ENCODE results near the gene RNF151.
"Not testable (repeated sequence)": the region's sequence is repeated elsewhere in the genome, so short reads cannot be mapped to it uniquely, and the experiment has no call there.

The RNF151 gene

DNA sequence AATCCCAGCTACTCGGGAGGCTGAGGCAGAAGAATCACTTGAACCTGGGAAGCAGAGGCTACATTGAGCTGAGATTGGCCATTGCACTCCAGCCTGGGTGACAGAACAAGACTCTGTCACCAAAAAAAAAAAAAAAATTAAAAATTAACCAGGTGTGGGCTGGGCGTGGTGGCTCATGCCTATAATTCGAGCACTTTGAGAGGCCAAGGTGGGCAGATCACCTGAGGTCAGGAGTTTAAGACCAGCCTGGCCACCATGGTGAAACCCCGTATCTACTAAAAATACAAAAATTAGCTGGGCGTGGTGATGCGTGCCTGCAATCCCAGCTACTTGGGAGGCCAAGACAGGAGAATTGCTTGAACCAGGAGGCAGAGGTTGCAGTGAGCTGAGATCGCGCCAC lies 26.8 kb upstream of the RNF151 start:
- not testable (repeated sequence) for DNase-seq

- no peak for DNase-seq
Observed at GRCh38 chr16:1940273-1941161, 26.1 kb upstream of the RNF151 start.

DNA sequence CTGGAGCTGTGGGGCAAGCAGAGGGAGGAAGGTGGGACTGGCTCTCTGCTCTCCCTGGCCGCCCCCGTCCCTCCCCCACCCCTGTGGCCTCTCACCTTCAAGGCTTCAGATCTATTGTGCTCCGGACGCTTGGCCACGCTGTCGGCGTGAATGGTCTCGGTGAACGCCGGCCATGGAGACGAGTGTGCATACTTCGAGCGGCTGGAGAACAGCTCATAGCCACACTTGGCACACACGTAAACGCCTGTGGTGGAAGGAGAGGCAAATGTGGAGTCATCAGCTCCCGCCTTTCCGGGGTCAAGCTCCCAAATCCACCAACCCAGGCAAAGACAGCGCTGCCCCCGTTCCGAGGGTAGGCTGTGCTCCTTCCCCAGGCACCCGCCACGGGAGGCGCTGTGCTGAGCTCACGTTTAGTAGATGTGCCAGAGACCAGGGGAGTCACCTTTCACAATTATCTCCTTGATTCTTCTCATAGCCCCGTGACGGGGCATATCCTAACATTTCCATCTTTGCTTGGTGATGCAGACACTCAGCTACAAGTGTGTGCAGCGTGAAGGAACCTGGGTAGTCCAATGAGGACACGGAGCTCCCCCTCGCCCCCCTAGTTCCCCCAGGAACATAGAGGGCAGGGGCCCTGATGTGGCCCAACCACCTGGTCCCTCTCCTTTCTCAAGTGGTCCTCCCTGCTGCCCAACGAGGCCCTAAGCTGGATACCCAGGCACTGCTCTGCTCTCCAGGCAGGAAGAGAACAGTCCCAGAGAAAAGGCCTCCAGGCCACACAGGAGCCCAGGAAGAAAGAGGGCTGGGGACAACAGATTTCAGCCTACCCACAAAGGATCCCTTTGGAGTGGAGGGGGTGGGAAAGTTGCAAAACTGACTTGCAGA lies 25.3 kb upstream of the RNF151 start:
- no peak for DNase-seq

- no peak for DNase-seq
Observed at GRCh38 chr16:1942047-1942809, 24.4 kb upstream of the RNF151 start.

- peak; percentile 99 for DNase-seq
Observed at GRCh38 chr16:1942810-1943726, 23.6 kb upstream of the RNF151 start, which contains the start of gene MSRB1. MSRB1 (minus strand) TSS chr16:1943199; CDS start chr16:1943156, 43 bp downstream.

GRCh38 chr16:1944612-1945199 lies 21.9 kb upstream of the RNF151 start:
- no peak for DNase-seq

DNA sequence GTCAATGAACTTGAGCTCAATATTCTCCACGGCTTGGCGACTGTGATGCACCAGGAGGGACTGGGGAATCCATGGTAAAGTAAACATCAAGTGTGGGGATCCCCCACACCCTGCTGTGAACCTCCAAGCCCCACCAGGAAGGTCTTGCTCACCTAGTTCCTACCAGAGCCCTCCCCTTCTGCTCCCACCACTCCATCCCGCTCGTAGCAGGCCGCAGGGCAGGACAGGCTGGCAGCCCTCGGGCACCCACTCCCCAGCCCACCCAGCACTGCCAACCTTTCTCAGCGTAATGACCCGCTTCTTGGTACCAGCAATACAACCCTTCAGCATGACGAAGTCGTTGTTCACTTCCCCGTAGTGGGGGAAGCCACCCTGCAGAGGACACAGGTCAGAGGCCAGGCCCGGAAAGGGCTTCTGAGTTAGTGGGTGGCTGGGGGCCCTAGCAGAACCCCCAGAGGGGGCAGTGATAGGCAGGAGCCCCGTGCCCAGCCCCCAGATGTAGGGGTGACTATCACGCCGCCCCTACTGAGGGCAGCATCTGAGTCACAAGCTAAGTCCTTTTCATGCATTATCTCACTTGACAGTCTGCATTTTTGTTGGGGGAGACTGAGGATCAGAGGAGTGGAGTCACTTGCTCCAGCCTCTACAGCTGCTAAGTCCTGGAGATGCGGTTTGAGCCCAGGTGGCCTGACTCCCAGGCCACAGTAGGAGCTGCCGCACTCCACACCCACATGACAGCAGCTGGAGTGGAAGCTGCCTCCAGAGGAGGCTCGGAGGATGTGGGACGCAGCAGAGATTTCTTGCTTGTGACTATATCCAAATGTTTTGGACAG lies 20.9 kb upstream of the RNF151 start:
- no peak for DNase-seq

- no peak for DNase-seq
Observed at GRCh38 chr16:1946495-1947368, 19.9 kb upstream of the RNF151 start.

DNA sequence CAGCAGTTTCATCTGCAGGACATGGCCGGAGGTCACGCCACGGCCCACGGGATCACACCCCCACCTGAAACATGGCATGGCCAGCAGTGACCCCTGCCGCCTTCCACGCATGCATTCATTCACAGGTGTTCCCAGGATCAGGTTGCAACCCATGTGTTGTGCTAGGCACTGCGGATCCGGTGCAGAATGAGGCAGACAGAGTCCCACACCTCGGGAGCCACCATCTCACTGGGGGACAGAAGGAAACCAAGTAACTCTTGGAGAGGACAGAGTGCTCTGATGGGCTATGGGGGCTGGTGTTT lies 19.3 kb upstream of the RNF151 start:
- no peak for DNase-seq

GRCh38 chr16:1949507-1949906 lies 17.1 kb upstream of the RNF151 start:
- DNase-seq, result no peak

- no peak for DNase-seq
Observed at GRCh38 chr16:1950047-1950446, 16.6 kb upstream of the RNF151 start.

DNA sequence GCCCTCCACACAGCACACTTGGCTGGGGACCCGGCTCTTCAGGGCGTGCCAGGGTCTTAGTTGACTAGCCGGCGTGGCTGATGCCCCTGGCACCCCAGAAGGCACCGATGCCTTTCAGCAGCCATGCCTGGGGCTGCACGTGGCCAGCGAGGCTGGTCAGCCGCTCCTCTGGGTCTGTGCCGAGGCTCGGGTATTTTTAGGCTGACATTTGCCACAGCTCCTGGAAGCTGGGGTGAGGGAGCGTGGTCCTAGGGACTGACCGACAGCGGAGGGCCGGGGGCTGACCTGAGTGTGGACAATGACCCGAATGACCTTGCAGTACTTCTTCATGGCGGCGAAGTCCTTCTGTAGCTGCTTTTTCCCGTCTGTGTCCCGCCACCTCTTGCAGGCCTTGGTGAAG lies 16.1 kb upstream of the RNF151 start:
- DNase-seq, result no peak

DNA sequence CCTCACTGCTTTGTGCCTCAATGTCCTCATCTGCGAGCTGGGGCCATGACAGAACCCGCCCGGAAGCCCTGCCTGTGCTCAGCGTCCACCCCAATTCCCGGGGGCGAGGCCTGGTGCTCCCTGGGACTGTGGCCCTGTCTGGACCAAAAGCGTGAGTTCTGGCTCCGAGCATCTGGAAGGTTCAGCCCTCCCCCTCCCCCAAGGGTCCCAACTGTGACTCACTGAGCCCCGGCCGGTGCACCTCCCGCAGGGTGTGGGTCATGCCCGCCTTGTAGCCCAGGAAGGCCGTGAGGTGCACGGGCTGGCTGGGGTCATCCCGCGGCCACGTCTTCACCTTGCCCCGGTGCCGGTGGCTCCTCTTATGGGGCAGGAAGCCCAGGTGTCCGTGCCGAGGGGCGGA lies 12.9 kb upstream of the RNF151 start:
- DNase-seq, result no peak

- not testable (repeated sequence) for DNase-seq
Observed at GRCh38 chr16:1957434-1958142, 9.1 kb upstream of the RNF151 start.

- DNase-seq, result not testable (repeated sequence)
Observed at GRCh38 chr16:1958143-1958491, 8.5 kb upstream of the RNF151 start.

DNA sequence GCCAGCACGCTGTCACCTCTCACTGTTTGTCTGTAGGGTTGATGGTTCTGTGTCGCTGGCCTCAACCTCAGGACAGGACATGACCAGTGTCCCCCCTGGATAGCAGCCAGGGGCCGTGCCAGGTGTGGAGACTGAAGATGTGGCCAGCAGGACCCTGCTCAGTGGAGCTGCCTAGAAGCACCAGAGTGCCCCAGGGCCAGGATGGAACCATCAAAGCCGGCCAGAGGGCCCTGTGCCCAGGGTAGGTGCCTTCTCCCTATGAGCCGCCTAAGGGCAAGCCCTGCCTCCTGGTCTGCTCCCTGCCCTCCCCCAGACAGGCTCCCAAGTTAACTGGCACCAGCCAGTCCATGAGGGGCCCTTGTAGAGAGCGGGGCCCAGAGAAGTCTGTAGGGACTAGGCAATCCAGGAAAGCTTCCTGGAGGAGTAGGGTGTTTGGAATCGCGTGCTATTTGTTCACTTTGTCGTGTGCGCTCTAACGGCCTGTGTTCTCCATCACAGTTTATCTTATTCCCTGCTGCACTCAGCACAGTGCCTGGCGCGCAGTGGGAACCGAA lies 7.9 kb upstream of the RNF151 start:
- no peak for DNase-seq

GRCh38 chr16:1959269-1960039 lies 7.2 kb upstream of the RNF151 start, which contains the start of gene NDUFB10:
NDUFB10 (plus strand) TSS chr16:1959538; CDS start chr16:1959625, 87 bp downstream.
- peak; percentile 93 for DNase-seq

Data from midbrain (tissue), 1 donor.